Neural progenitor cell (in vitro differentiated cells): ENCODE data around the gene HEG1.

Experiments used
- CTCF ChIP-seq: fragments of 200-600 bp; sonication (generic); IDR thresholded peaks from 2 replicates; pipeline ENCODE4 v1.5.1; 2017; ENCODE audit warnings: antibody characterized with exemption, mild to moderate bottlenecking
- EZH2 ChIP-seq: fragments of 200-600 bp; sonication (generic); IDR thresholded peaks from 2 replicates; pipeline ENCODE4 v1.6.1; 2017; ENCODE audit warnings: antibody characterized with exemption, mild to moderate bottlenecking, moderate library complexity
- EZH2phosphoT487 ChIP-seq: fragments of 200-600 bp; sonication (generic); IDR thresholded peaks from 2 replicates; pipeline ENCODE4 v1.6.1; 2017; ENCODE audit warnings: antibody characterized with exemption

- TF ChIP-seq CTCF (no peak), EZH2 (no peak), EZH2phosphoT487 (no peak)
Observed at GRCh38 chr3:124937049-124937448, 118.7 kb downstream of the HEG1 start.
